Body of pancreas (tissue), 4 donors: Measurements from ENCODE around the gene HSF2BP. TPM values are rescaled to one million over a fixed set of nuclear protein-coding genes. Genes with fewer than 3 reads are reported as not detected.

Source experiments
- ATAC-seq: fragments of 150-250 bp; one replicate; pipeline ENCODE4 v1.9.1; 2016
- DNase-seq, 4 donors: peaks; one replicate each; pipeline ENCODE4 v3.0.0-alpha.2; 2019
- H3K27ac ChIP-seq, 4 donors: fragments of 200-600 bp; sonication (generic); 1 replicate in 3 of 4; 2 replicates in 1 of 4; pipeline versions ENCODE4 v1.5.1 to v1.6.1; 2016 to 2019; ENCODE audit warnings: mild to moderate bottlenecking in 1 of 4, mixed read lengths in 1 of 4, moderate library complexity in 1 of 4
- H3K27me3 ChIP-seq, 2 donors: fragments of 200-600 bp; sonication (generic); one replicate each; pipeline ENCODE4 v1.6.0; 2016; ENCODE audit warnings: mild to moderate bottlenecking in 1 of 2
- H3K36me3 ChIP-seq, 2 donors: fragments of 200-600 bp; sonication (generic); replicated peaks in 1 of 2; 2 replicates each; pipeline ENCODE4 v1.5.1; 2016; ENCODE audit warnings: low read depth in 2 of 2; ENCODE audit not compliant: insufficient read depth in 1 of 2
- H3K4me1 ChIP-seq: fragments of 200-600 bp; sonication (generic); one replicate; pipeline ENCODE4 v1.6.0; 2016
- H3K4me3 ChIP-seq, 2 donors: fragments of 200-600 bp; sonication (generic); 1 replicate in 1 of 2; 2 replicates in 1 of 2; pipeline ENCODE4 v1.5.1; 2016 to 2019
- H3K9me3 ChIP-seq, 3 donors: fragments of 200-600 bp; sonication (generic); 1 replicate in 2 of 3; 2 replicates in 1 of 3; pipeline ENCODE4 v1.5.1; 2016
- CTCF ChIP-seq, 7 experiments: fragments of 450-650 bp in 4 of 7; fragments of 200-600 bp in 3 of 7; sonication (generic) in 3 of 7; IDR thresholded peaks; one replicate each; pipeline ENCODE4 v1.5.1; 2016 to 2019; ENCODE audit warnings: antibody characterized with exemption in 7 of 7
- POLR2A ChIP-seq, 3 donors: fragments of 450-650 bp; IDR thresholded peaks; one replicate each; pipeline ENCODE4 v1.6.1; 2016; ENCODE audit warnings: antibody characterized with exemption in 3 of 3, mild to moderate bottlenecking in 2 of 3
- WGBS, 2 donors: methylation state at CpG; one replicate each; pipeline ENCODE4 v1.1.5; 2017; 5-methylcytosine and 5-hydroxymethylcytosine counted together
- intact Hi-C: fragments of 100-400 bp; cut with DNase I; formaldehyde crosslinking; loops from one replicate; pipeline ENCODE4 v1.15.1; 2023
- total RNA-seq, 2 donors: library from RNA; depleted of rRNA; stranded (reverse); fragments of >200 nt; gene quantifications; one replicate each; pipeline ENCODE4 v1.1.0, GENCODE V29; 2016

Gene HSF2BP
- total RNA-seq, 2 donors from 2014 or later = 3.1 to 4.3 TPM

- DNase-seq (no peak), ATAC-seq (no peak)
- intact Hi-C loops = no loop called here
- 93 to 95% methylated on average over 12 of the region's 12 CpGs for WGBS, 2 donors
- H3K27me3 ChIP-seq = no peaks in the 10 kb centered on the region
- TF ChIP-seq POLR2A (IDR thresholded peaks at IDR 0.05) (no peak), CTCF (IDR thresholded peaks at IDR 0.05) (no peak)
- no peaks in the 10 kb centered on the region for H3K4me1 ChIP-seq
- no peak overlapping the region for H3K4me3 ChIP-seq
- peaks cover 0 to 32% of the 10 kb centered on the region in 2 donors for H3K36me3 ChIP-seq
- no peaks in the 10 kb centered on the region for H3K9me3 ChIP-seq
- H3K27ac ChIP-seq = no peak overlapping the region
Measured at GRCh38 chr21:43679951-43680350, 20.7 kb upstream of the HSF2BP start.

- Histone ChIP-seq H3K4me1 (no peaks in the 10 kb centered on the region), H3K9me3 (no peaks in the 10 kb centered on the region), H3K27me3 (no peaks in the 10 kb centered on the region), H3K4me3 (no peak overlapping the region), H3K36me3 (peaks cover 0 to 27% of the 10 kb centered on the region in 2 donors), H3K27ac (no peak overlapping the region)
- intact Hi-C loops = no loop called here
- DNase-seq (no peak), ATAC-seq (no peak)
- 88 to 96% methylated on average over 9 to 15 of the region's 15 CpGs for WGBS, 2 donors
- no peak for TF ChIP-seq CTCF (IDR thresholded peaks at IDR 0.05)
- no peak for TF ChIP-seq POLR2A (IDR thresholded peaks at IDR 0.05)
Measured at GRCh38 chr21:43676391-43676790, 17.1 kb upstream of the HSF2BP start.

GRCh38 chr21:43675871-43676270, 16.6 kb upstream of the HSF2BP start:
- 87 to 94% methylated on average over 3 of the region's 3 CpGs for WGBS, 2 donors
- Histone ChIP-seq H3K36me3 (peaks cover 0 to 27% of the 10 kb centered on the region in 2 donors), H3K27ac (no peak overlapping the region), H3K4me3 (no peak overlapping the region), H3K9me3 (no peaks in the 10 kb centered on the region), H3K4me1 (no peaks in the 10 kb centered on the region), H3K27me3 (no peaks in the 10 kb centered on the region)
- no peak for DNase-seq
- TF ChIP-seq CTCF (IDR thresholded peaks at IDR 0.05) = no peak
- TF ChIP-seq POLR2A (IDR thresholded peaks at IDR 0.05) = no peak
- ATAC-seq = no peak
- intact Hi-C loops = no loop called here

GRCh38 chr21:43669828-43670605, 10.7 kb upstream of the HSF2BP start:
- DNase-seq = no peak
- Histone ChIP-seq H3K36me3 (peaks cover 0 to 4% of the 10 kb centered on the region in 2 donors), H3K4me3 (no peak overlapping the region), H3K27ac (no peak overlapping the region), H3K4me1 (no peaks in the 10 kb centered on the region), H3K27me3 (no peaks in the 10 kb centered on the region), H3K9me3 (no peaks in the 10 kb centered on the region)
- no peak for TF ChIP-seq POLR2A (IDR thresholded peaks at IDR 0.05)
- no peak for TF ChIP-seq CTCF (IDR thresholded peaks at IDR 0.05)
- intact Hi-C loops = no loop called here
- ATAC-seq = no peak
- 87 to 88% methylated on average over 20 of the region's 20 CpGs for WGBS, 2 donors
